ENCODE data around the gene GPHB5.

DNA sequence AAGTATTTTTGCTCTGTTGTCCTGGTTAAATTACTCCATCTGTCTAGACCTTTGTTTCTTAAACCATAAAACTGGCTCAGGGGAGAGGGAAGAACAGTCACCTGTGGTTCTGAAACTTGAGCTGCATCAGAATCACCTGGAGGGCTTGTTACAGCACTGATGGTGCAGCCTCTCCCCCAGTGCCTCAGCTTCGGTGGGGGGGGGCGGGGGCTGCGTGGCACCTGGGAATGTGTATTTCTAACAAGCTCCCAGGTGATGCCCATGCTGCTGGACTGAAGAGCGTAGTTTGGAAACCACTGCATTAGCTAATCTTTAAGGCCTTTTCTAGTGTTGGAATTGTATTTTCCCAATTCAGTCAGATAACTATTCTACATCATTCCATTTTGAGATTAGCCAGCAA is 42.7 kb downstream of the GPHB5 start:
- TF ChIP-seq, protein P1, sequence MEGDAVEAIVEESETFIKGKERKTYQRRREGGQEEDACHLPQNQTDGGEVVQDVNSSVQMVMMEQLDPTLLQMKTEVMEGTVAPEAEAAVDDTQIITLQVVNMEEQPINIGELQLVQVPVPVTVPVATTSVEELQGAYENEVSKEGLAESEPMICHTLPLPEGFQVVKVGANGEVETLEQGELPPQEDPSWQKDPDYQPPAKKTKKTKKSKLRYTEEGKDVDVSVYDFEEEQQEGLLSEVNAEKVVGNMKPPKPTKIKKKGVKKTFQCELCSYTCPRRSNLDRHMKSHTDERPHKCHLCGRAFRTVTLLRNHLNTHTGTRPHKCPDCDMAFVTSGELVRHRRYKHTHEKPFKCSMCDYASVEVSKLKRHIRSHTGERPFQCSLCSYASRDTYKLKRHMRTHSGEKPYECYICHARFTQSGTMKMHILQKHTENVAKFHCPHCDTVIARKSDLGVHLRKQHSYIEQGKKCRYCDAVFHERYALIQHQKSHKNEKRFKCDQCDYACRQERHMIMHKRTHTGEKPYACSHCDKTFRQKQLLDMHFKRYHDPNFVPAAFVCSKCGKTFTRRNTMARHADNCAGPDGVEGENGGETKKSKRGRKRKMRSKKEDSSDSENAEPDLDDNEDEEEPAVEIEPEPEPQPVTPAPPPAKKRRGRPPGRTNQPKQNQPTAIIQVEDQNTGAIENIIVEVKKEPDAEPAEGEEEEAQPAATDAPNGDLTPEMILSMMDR (IDR thresholded peaks at IDR 0.05) = no peak
- TF ChIP-seq, protein P2, sequence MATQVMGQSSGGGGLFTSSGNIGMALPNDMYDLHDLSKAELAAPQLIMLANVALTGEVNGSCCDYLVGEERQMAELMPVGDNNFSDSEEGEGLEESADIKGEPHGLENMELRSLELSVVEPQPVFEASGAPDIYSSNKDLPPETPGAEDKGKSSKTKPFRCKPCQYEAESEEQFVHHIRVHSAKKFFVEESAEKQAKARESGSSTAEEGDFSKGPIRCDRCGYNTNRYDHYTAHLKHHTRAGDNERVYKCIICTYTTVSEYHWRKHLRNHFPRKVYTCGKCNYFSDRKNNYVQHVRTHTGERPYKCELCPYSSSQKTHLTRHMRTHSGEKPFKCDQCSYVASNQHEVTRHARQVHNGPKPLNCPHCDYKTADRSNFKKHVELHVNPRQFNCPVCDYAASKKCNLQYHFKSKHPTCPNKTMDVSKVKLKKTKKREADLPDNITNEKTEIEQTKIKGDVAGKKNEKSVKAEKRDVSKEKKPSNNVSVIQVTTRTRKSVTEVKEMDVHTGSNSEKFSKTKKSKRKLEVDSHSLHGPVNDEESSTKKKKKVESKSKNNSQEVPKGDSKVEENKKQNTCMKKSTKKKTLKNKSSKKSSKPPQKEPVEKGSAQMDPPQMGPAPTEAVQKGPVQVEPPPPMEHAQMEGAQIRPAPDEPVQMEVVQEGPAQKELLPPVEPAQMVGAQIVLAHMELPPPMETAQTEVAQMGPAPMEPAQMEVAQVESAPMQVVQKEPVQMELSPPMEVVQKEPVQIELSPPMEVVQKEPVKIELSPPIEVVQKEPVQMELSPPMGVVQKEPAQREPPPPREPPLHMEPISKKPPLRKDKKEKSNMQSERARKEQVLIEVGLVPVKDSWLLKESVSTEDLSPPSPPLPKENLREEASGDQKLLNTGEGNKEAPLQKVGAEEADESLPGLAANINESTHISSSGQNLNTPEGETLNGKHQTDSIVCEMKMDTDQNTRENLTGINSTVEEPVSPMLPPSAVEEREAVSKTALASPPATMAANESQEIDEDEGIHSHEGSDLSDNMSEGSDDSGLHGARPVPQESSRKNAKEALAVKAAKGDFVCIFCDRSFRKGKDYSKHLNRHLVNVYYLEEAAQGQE (IDR thresholded peaks at IDR 0.05; ENCODE audit: insufficient read depth in 1 of 2, low read depth in 2 of 2, low read length in 1 of 2) = no peak
- TF ChIP-seq POLR2AphosphoS5 (IDR thresholded peaks at IDR 0.05; ENCODE audit: low read depth, low read length) (no peak), SIN3A (IDR thresholded peaks at IDR 0.05; ENCODE audit: borderline replicate concordance, insufficient read depth, low read depth, low read length) (no peak), TCF7L2 (IDR thresholded peaks at IDR 0.05; ENCODE audit: low read depth, low read length) (no peak)

Measured in Panc1 (cell line).